ENCODE results near the gene CPNE2.
"Not testable (repeated sequence)": the region's sequence is repeated elsewhere in the genome, so short reads cannot be mapped to it uniquely, and the experiment has no call there.

Gene CPNE2

GRCh38 chr16:57098188-57098841 lies 5.9 kb downstream of the CPNE2 start:
- DNase-seq = no peak

GRCh38 chr16:57099965-57100364 lies 7.6 kb downstream of the CPNE2 start:
- not testable (repeated sequence) for DNase-seq

- DNase-seq = no peak
These were observed 8.1 kb downstream of the CPNE2 start for GRCh38 chr16:57100445-57100844.

- no peak for DNase-seq
These were observed 10.8 kb downstream of the CPNE2 start for GRCh38 chr16:57102888-57103851.

- DNase-seq = no peak
These were observed 12.3 kb downstream of the CPNE2 start for GRCh38 chr16:57104706-57105105.

- DNase-seq = no peak
These were observed 12.8 kb downstream of the CPNE2 start for GRCh38 chr16:57105184-57105583.

GRCh38 chr16:57106767-57107166 lies 14.4 kb downstream of the CPNE2 start:
- no peak for DNase-seq

- no peak for DNase-seq
These were observed 15.0 kb downstream of the CPNE2 start for GRCh38 chr16:57107321-57107922.

GRCh38 chr16:57108432-57108831 lies 16.0 kb downstream of the CPNE2 start:
- DNase-seq = no peak

GRCh38 chr16:57109259-57110105 lies 17.1 kb downstream of the CPNE2 start:
- not testable (repeated sequence) for DNase-seq

GRCh38 chr16:57110937-57111336 lies 18.6 kb downstream of the CPNE2 start:
- no peak for DNase-seq

- no peak for DNase-seq
These were observed 19.0 kb downstream of the CPNE2 start for GRCh38 chr16:57111420-57111819.

- DNase-seq = no peak
These were observed 20.1 kb downstream of the CPNE2 start for GRCh38 chr16:57112403-57113041.

- DNase-seq = no peak
These were observed 20.7 kb downstream of the CPNE2 start for GRCh38 chr16:57113042-57113453.

GRCh38 chr16:57113664-57114063 lies 21.3 kb downstream of the CPNE2 start:
- no peak for DNase-seq

- no peak for DNase-seq
These were observed 22.8 kb downstream of the CPNE2 start for GRCh38 chr16:57115168-57115513.

- DNase-seq = no peak
These were observed 23.3 kb downstream of the CPNE2 start for GRCh38 chr16:57115514-57116182.

GRCh38 chr16:57118461-57119084 lies 26.2 kb downstream of the CPNE2 start:
- no peak for DNase-seq

- no peak for DNase-seq
These were observed 31.0 kb downstream of the CPNE2 start for GRCh38 chr16:57123216-57123973.

- no peak for DNase-seq
These were observed 31.7 kb downstream of the CPNE2 start for GRCh38 chr16:57123974-57124674.

Data from T-helper 9 cell (primary cell).